Liver (tissue), 9 donors: ENCODE data around the gene EGFR. TPM values are rescaled to one million over a fixed set of nuclear protein-coding genes. Genes with fewer than 3 reads are reported as not detected.

ENCODE experiments used
- DNase-seq: peaks from one replicate; pipeline ENCODE4 v3.0.0-alpha.2; 2017; ENCODE audit warnings: low spot score
- H3K27ac ChIP-seq, 2 donors: one replicate each; pipeline ENCODE4 v1.7.0; 2013; ENCODE audit warnings: inconsistent platforms in 2 of 2, low read length in 2 of 2, control low read depth in 1 of 2, low read depth in 1 of 2, mild to moderate bottlenecking in 1 of 2
- H3K27me3 ChIP-seq, 4 donors: one replicate each; pipeline versions ENCODE4 v1.6.1 to v1.7.0; 2013; ENCODE audit warnings: low read length in 3 of 4, inconsistent platforms in 1 of 4, mild to moderate bottlenecking in 1 of 4, moderate library complexity in 1 of 4; ENCODE audit not compliant: control insufficient read depth in 4 of 4, insufficient read depth in 4 of 4
- H3K36me3 ChIP-seq, 4 donors: one replicate each; pipeline versions ENCODE4 v1.6.1 to v1.7.0; 2013; ENCODE audit warnings: low read length in 3 of 4, mild to moderate bottlenecking in 3 of 4, low read depth in 1 of 4, moderate library complexity in 1 of 4; ENCODE audit not compliant: control insufficient read depth in 4 of 4, insufficient read depth in 3 of 4
- H3K4me1 ChIP-seq, 4 donors: one replicate each; pipeline versions ENCODE4 v1.6.1 to v1.7.0; 2013; ENCODE audit warnings: low read length in 3 of 4, mild to moderate bottlenecking in 3 of 4, moderate library complexity in 1 of 4; ENCODE audit not compliant: control insufficient read depth in 4 of 4, insufficient read depth in 4 of 4
- H3K4me3 ChIP-seq, 3 donors: one replicate each; pipeline versions ENCODE4 v1.6.1 to v1.7.0; 2013; ENCODE audit warnings: low read length in 3 of 3, control low read depth in 1 of 3, low read depth in 1 of 3, mild to moderate bottlenecking in 1 of 3
- H3K9ac ChIP-seq, 2 donors: one replicate each; pipeline ENCODE4 v1.7.0; 2013; ENCODE audit warnings: low read length in 2 of 2, mild to moderate bottlenecking in 2 of 2, moderate library complexity in 2 of 2, control low read depth in 1 of 2, low read depth in 1 of 2
- H3K9me3 ChIP-seq, 4 donors: one replicate each; pipeline versions ENCODE4 v1.6.1 to v1.7.0; 2013; ENCODE audit warnings: low read length in 3 of 4; ENCODE audit not compliant: control insufficient read depth in 4 of 4
- EGR1 ChIP-seq, 2 donors: IDR thresholded peaks; 2 replicates each; pipeline ENCODE4 v1.6.1; 2016 to 2018; ENCODE audit warnings: antibody characterized with exemption in 2 of 2, low read depth in 2 of 2
- FOXA1 ChIP-seq: IDR thresholded peaks from 2 replicates; pipeline ENCODE4 v1.6.1; 2016; ENCODE audit warnings: antibody characterized with exemption
- FOXA2 ChIP-seq: IDR thresholded peaks from 2 replicates; pipeline ENCODE4 v1.6.1; 2016; ENCODE audit warnings: antibody characterized with exemption
- GABPA ChIP-seq, 2 donors: IDR thresholded peaks in 1 of 2; conservative IDR thresholded peaks in 1 of 2; 2 replicates each; pipeline ENCODE4 v1.6.1; 2016; ENCODE audit warnings: antibody characterized with exemption in 2 of 2, mild to moderate bottlenecking in 1 of 2, moderate library complexity in 1 of 2
- HNF4A ChIP-seq, 2 donors: conservative IDR thresholded peaks; 2 replicates each; pipeline ENCODE4 v1.6.1; 2016; ENCODE audit warnings: antibody characterized with exemption in 2 of 2, mild to moderate bottlenecking in 2 of 2
- HNF4G ChIP-seq: IDR thresholded peaks from 2 replicates; pipeline ENCODE4 v1.6.1; 2016; ENCODE audit warnings: antibody characterized with exemption
- MAX ChIP-seq: IDR thresholded peaks from 2 replicates; pipeline ENCODE4 v1.6.1; 2016; ENCODE audit warnings: antibody characterized with exemption
- NR2F2 ChIP-seq: IDR thresholded peaks from 2 replicates; pipeline ENCODE4 v1.6.1; 2016; ENCODE audit warnings: antibody characterized with exemption
- RAD21 ChIP-seq, 2 donors: IDR thresholded peaks; 2 replicates each; pipeline ENCODE4 v1.6.1; 2016; ENCODE audit warnings: antibody characterized with exemption in 2 of 2, mild to moderate bottlenecking in 2 of 2
- REST ChIP-seq: IDR thresholded peaks from 2 replicates; pipeline ENCODE4 v1.6.1; 2016; ENCODE audit warnings: antibody characterized with exemption, mild to moderate bottlenecking
- RXRA ChIP-seq, 2 donors: IDR thresholded peaks; 2 replicates each; pipeline ENCODE4 v1.6.1; 2017 to 2018; ENCODE audit warnings: antibody characterized with exemption in 2 of 2, mild to moderate bottlenecking in 1 of 2
- SP1 ChIP-seq: IDR thresholded peaks from 2 replicates; pipeline ENCODE4 v1.6.1; 2018; ENCODE audit warnings: antibody characterized with exemption, mild to moderate bottlenecking
- TAF1 ChIP-seq: conservative IDR thresholded peaks from 2 replicates; pipeline ENCODE4 v1.6.1; 2016; ENCODE audit warnings: antibody characterized with exemption, mild to moderate bottlenecking
- YY1 ChIP-seq: IDR thresholded peaks from 2 replicates; pipeline ENCODE4 v1.6.1; 2016; ENCODE audit warnings: antibody characterized with exemption, mild to moderate bottlenecking
- ZBTB33 ChIP-seq: IDR thresholded peaks from 2 replicates; pipeline ENCODE4 v1.6.1; 2016; ENCODE audit warnings: antibody characterized with exemption
- WGBS: extraction: QIAGEN DNeasy Blood & Tissue Kit; methylation state at CpG from one replicate; pipeline ENCODE4 v1.1.7; 2013; 5-methylcytosine and 5-hydroxymethylcytosine counted together
- polyA plus RNA-seq, 2 donors: library from polyadenylated mRNA; stranded (reverse) in 1 of 2; unstranded in 1 of 2; fragments of 200-250 nt in 1 of 2; fragments of >200 nt in 1 of 2; fragmentation: Nextera tagmentation in 1 of 2; extraction: Ambion mirVana in 1 of 2; gene quantifications; one replicate each; pipeline versions ENCODE4 v1.2.1 to v1.2.3, GENCODE V29; 2013 to 2015
- total RNA-seq, 2 donors: library from RNA; depleted of rRNA; stranded (reverse); fragments of >200 nt; gene quantifications; one replicate each; pipeline ENCODE4 v1.2.3, GENCODE V29; 2014
- TF ChIP-seq, protein P1 (sequence below): IDR thresholded peaks from 2 replicates; pipeline ENCODE4 v1.6.1; 2016; ENCODE audit warnings: antibody characterized with exemption
- donor health status: healthy.
- donor health status: healthy.
- donor health status: healthy.
- donor health status: healthy.
- donor health status: healthy.

EGFR gene
- total and polyA plus RNA-seq, 4 donors: 22.6 to 37.0 (median 27.7) TPM

- TF ChIP-seq, protein P1, sequence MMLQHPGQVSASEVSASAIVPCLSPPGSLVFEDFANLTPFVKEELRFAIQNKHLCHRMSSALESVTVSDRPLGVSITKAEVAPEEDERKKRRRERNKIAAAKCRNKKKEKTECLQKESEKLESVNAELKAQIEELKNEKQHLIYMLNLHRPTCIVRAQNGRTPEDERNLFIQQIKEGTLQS: no peak
- TF ChIP-seq TAF1 (no peak), RXRA (IDR thresholded peaks at IDR 0.05) (no peak), YY1 (no peak), SP1 (no peak), RAD21 (IDR thresholded peaks at IDR 0.05) (no peak), HNF4G (no peak), FOXA1 (no peak)
Measured at GRCh38 chr7:54995166-54995565, 23.7 kb upstream of the EGFR start (continued).

DNA sequence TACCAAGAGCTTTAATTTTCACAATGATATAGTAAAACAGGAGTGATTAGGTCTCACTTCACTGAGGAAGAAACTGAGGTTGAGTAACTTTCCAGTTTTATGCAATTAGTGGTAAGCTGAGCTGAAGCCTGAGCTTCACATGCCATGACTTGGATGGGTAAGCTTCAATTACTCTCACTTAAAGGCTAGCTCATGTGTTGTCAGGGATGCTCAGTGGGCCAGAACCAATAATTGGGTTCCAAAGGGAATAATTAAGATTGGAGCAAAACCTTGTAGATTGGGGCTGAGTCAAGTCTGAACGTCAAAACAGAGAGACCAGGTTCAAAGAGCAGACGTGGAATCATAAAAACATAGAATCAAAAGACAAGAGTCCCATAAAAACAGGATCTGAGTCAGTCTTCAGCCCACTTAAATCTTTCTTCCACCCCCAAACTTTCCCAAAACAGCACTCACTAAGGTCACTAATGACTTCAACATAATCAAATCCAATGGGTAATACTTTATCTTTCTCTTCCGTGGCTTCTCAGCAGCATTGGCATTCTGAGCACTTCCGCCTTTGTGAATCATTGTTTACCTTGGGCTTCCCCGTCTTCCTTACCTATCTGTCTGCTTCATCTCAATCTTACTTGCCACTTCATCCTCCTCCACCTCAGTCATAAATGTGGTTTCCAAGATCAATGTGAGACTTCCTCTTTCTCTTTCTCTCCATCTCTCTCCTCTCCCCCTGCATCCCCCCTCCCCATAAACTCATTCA, 23.0 kb upstream of the EGFR start:
- Histone ChIP-seq H3K36me3 (no peaks in the 10 kb centered on the region), H3K27ac (no peak overlapping the region), H3K4me3 (no peak overlapping the region), H3K4me1 (peaks cover 4 to 22% (median 18%) of the 10 kb centered on the region in 4 donors), H3K9ac (no peak overlapping the region), H3K27me3 (no peaks in the 10 kb centered on the region), H3K9me3 (no peaks in the 10 kb centered on the region)
- 84% methylated on average over 5 of the region's 5 CpGs for WGBS
- no peak for TF ChIP-seq FOXA1
- no peak for TF ChIP-seq HNF4A (conservative IDR thresholded peaks at IDR 0.05)
- TF ChIP-seq TAF1: no peak
- no peak for TF ChIP-seq NR2F2
- no peak for DNase-seq

GRCh38 chr7:54996391-54996790, 22.4 kb upstream of the EGFR start:
- H3K27ac ChIP-seq: no peak overlapping the region
- H3K4me3 ChIP-seq: no peak overlapping the region
- TF ChIP-seq YY1 (no peak), FOXA2 (no peak), RAD21 (IDR thresholded peaks at IDR 0.05) (no peak), FOXA1 (no peak), SP1 (no peak), HNF4G (no peak), EGR1 (IDR thresholded peaks at IDR 0.05; ENCODE audit: low read depth in 2 of 2) (no peak), NR2F2 (no peak), REST (no peak), HNF4A (conservative IDR thresholded peaks at IDR 0.05) (no peak), TAF1 (no peak), ZBTB33 (no peak), GABPA (IDR thresholded peaks at IDR 0.05 in 1 of 2, conservative IDR thresholded peaks at IDR 0.05 in 1 of 2) (no peak), MAX (no peak)
- TF ChIP-seq, protein P1: no peak
- peaks cover 4 to 22% (median 17%) of the 10 kb centered on the region in 4 donors for H3K4me1 ChIP-seq
- H3K27me3 ChIP-seq: no peaks in the 10 kb centered on the region
- DNase-seq: no peak
- no peak overlapping the region for H3K9ac ChIP-seq
- no peaks in the 10 kb centered on the region for H3K36me3 ChIP-seq
- no peaks in the 10 kb centered on the region for H3K9me3 ChIP-seq
